Muscle of leg (tissue), 11 donors: ENCODE measurements around the gene HS3ST2. TPM values are rescaled to one million over a fixed set of nuclear protein-coding genes. Genes with fewer than 3 reads are reported as not detected.

Source experiments
- DNase-seq: peaks from one replicate; pipeline ENCODE4 v3.0.0; 2013
- H3K27ac ChIP-seq: one replicate; pipeline ENCODE4 v1.5.1; 2013; ENCODE audit warnings: mild to moderate bottlenecking, low read length, control low read depth
- H3K27me3 ChIP-seq: one replicate; pipeline ENCODE4 v1.6.1; 2013; ENCODE audit warnings: low read length; ENCODE audit not compliant: control insufficient read depth, insufficient read depth
- H3K36me3 ChIP-seq: one replicate; pipeline ENCODE4 v1.6.1; 2013; ENCODE audit warnings: low read length; ENCODE audit not compliant: control insufficient read depth, insufficient read depth
- H3K4me1 ChIP-seq: one replicate; pipeline ENCODE4 v1.6.1; 2013; ENCODE audit warnings: low read length; ENCODE audit not compliant: control insufficient read depth, insufficient read depth
- H3K4me3 ChIP-seq: one replicate; pipeline ENCODE4 v1.5.1; 2013; ENCODE audit warnings: low read length, control low read depth
- H3K9me3 ChIP-seq: replicated peaks from 2 replicates; pipeline ENCODE4 v1.6.1; 2013; ENCODE audit warnings: low read depth, low read length; ENCODE audit not compliant: control insufficient read depth
- WGBS: methylation state at CpG from one replicate; pipeline ENCODE4 v1.1.5; 2013; ENCODE audit warnings: missing lambda C conversion rate; ENCODE audit not compliant: insufficient coverage; 5-methylcytosine and 5-hydroxymethylcytosine counted together
- polyA plus RNA-seq, 8 donors: library from polyadenylated mRNA; unstranded; fragments of 120-200 nt; gene quantifications; one replicate each; pipeline versions ENCODE4 v1.2.1 to v1.2.3, GENCODE V29; 2013; ENCODE audit warnings: inconsistent platforms in 1 of 8, low replicate concordance in 1 of 8; ENCODE audit not compliant: insufficient read length in 8 of 8, insufficient read depth in 1 of 8
- total RNA-seq: library from RNA; stranded (reverse); fragments of 120-200 nt; gene quantifications from one replicate; pipeline ENCODE4 v1.2.4, GENCODE V29; 2013

HS3ST2 gene
- total and polyA plus RNA-seq, 9 donors, result 0.05 to 0.15 (median 0.05) TPM; not detected in 6

DNA sequence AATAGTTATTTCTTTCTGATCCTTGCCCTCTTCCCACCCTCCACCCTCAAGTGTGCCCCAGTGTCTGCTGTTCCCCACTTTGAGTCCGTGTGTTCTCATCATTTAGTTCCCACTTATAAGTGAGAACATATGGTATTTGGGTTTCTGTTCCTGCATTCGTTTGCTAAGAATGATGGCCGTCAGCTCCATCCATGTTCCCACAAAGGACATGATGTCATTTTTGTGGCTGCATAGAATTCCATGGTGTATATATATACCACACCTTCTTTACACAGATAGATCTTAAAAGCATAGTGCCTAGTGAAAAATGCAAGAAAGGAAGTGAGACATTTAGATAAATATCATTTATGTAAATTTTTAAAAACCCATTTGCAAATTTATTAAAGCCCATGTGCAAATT is 33.1 kb downstream of the HS3ST2 start:
- no peak for DNase-seq
- H3K36me3 ChIP-seq, result no peaks in the 10 kb centered on the region
- H3K27me3 ChIP-seq, result no peaks in the 10 kb centered on the region
- no peak overlapping the region for H3K4me3 ChIP-seq
- no peak overlapping the region for H3K27ac ChIP-seq
- no peaks in the 10 kb centered on the region for H3K4me1 ChIP-seq
- H3K9me3 ChIP-seq, result no peaks in the 10 kb centered on the region
- WGBS, result no CpG with 5 or more reads among the region's 3 CpGs

DNA sequence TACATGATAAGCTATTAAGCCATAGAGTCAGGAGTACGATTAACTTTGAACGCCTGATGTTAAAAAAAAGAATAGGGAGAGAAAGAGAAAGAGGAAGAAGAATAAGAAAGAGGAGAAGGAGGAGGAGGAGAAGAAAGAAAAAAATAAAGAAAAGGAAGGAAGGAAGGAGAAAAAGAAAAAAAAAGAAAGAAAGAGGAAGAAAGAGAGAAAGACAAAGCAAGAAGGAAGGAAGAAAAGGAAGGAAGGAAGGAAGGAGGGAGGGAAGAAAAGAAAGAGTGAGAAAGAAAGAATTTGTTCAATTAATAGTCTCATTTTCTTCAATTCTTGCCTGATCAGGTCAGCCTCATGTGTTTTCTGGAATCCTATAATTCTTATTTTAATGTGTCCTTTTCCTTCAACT is 33.7 kb downstream of the HS3ST2 start:
- no peak for DNase-seq
- Histone ChIP-seq H3K4me3 (no peak overlapping the region), H3K4me1 (no peaks in the 10 kb centered on the region), H3K27me3 (no peaks in the 10 kb centered on the region), H3K27ac (no peak overlapping the region), H3K9me3 (no peaks in the 10 kb centered on the region), H3K36me3 (no peaks in the 10 kb centered on the region)
- 100% methylated on average over 1 of the region's 2 CpGs for WGBS

DNA sequence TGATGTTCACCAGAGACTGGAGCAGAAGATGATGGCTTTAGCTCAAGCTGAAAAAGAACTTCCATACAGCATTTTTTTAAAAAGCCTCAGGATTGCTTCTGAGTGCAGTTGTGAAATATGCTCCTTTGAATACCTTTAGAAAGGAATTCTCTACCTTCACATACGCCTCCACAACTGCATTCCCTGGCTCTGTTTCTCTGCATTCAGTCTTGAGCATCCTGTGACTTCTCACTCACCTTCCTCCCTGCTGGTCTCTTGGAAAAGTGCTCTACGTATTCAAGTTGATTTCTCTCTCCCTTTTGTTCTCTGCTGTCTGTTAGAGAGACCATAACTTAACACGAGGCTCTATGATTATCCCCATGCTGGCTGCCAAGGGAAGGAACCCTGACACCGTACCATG is 34.5 kb downstream of the HS3ST2 start:
- Histone ChIP-seq H3K36me3 (no peaks in the 10 kb centered on the region), H3K9me3 (no peaks in the 10 kb centered on the region), H3K4me1 (no peaks in the 10 kb centered on the region), H3K4me3 (no peak overlapping the region), H3K27me3 (no peaks in the 10 kb centered on the region), H3K27ac (no peak overlapping the region)
- WGBS, result 17% methylated on average over 2 of the region's 4 CpGs
- DNase-seq, result no peak

GRCh38 chr16:22849517-22849916 is 35.6 kb downstream of the HS3ST2 start:
- no peak overlapping the region for H3K27ac ChIP-seq
- no peaks in the 10 kb centered on the region for H3K9me3 ChIP-seq
- H3K27me3 ChIP-seq, result no peaks in the 10 kb centered on the region
- no CpG with 5 or more reads among the region's 2 CpGs for WGBS
- H3K4me1 ChIP-seq, result no peaks in the 10 kb centered on the region
- H3K36me3 ChIP-seq, result no peaks in the 10 kb centered on the region
- no peak for DNase-seq
- H3K4me3 ChIP-seq, result no peak overlapping the region

DNA sequence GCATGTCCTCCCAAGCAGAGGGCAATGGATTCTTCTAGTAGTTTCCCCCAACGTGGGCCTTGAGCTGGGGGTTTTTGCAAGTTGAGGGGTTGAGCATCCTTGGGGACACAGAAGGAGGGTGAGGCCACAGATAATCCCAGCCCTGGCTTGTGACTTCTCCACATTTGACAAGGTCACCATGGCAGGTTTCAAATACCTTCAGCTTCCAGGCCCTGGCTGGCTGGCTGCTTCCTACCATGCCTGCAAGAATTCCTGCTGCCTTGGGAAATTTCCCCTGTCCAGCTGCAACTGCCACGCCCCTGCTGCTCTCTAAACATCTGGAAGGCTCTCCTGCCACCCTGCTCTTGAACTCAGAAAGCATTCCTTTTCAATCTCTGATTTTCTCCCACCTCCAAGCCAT is 41.3 kb downstream of the HS3ST2 start:
- Histone ChIP-seq H3K36me3 (no peaks in the 10 kb centered on the region), H3K9me3 (no peaks in the 10 kb centered on the region), H3K4me1 (no peaks in the 10 kb centered on the region), H3K4me3 (no peak overlapping the region), H3K27me3 (no peaks in the 10 kb centered on the region), H3K27ac (no peak overlapping the region)
- DNase-seq, result no peak
- 71% methylated on average over 1 of the region's 2 CpGs for WGBS

GRCh38 chr16:22857296-22858025 is 43.5 kb downstream of the HS3ST2 start:
- 42% methylated on average over 2 of the region's 12 CpGs for WGBS
- Histone ChIP-seq H3K27ac (no peak overlapping the region), H3K36me3 (no peaks in the 10 kb centered on the region), H3K4me3 (no peak overlapping the region), H3K9me3 (no peaks in the 10 kb centered on the region), H3K27me3 (no peaks in the 10 kb centered on the region), H3K4me1 (no peaks in the 10 kb centered on the region)
- peak; percentile 24 for DNase-seq

DNA sequence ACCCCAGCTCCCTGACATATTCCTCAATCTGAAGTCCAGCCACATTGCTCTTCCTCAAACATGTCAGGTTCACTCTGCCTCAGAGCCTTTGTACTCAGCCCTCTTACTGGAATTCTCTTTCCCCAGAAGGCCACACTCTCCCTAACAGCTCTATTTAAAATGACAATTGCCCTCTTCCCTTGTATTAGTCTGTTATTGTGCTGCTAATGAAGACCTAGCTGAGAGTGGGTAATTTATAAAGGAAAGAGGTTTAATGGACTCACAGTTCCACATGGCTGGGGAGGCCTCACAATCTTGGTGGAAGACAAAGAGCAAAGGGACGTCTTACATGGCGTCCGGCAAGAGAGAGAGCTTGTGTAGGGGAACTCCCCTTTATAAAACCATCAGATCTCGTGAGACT is 46.0 kb downstream of the HS3ST2 start:
- Histone ChIP-seq H3K9me3 (no peaks in the 10 kb centered on the region), H3K27ac (no peak overlapping the region), H3K4me1 (no peaks in the 10 kb centered on the region), H3K4me3 (no peak overlapping the region), H3K36me3 (no peaks in the 10 kb centered on the region), H3K27me3 (no peaks in the 10 kb centered on the region)
- no CpG with 5 or more reads among the region's 4 CpGs for WGBS
- DNase-seq, result no peak

- Histone ChIP-seq H3K4me1 (no peaks in the 10 kb centered on the region), H3K36me3 (no peaks in the 10 kb centered on the region), H3K9me3 (no peaks in the 10 kb centered on the region), H3K27ac (no peak overlapping the region), H3K27me3 (no peaks in the 10 kb centered on the region), H3K4me3 (no peak overlapping the region)
- no peak for DNase-seq
- WGBS, result 74% methylated on average over 3 of the region's 3 CpGs
Measured at GRCh38 chr16:22861580-22861979, 47.6 kb downstream of the HS3ST2 start.

GRCh38 chr16:22862046-22862445 is 48.1 kb downstream of the HS3ST2 start:
- DNase-seq, result no peak
- Histone ChIP-seq H3K4me3 (no peak overlapping the region), H3K27me3 (no peaks in the 10 kb centered on the region), H3K9me3 (no peaks in the 10 kb centered on the region), H3K4me1 (no peaks in the 10 kb centered on the region), H3K36me3 (no peaks in the 10 kb centered on the region), H3K27ac (no peak overlapping the region)

- H3K27me3 ChIP-seq, result no peaks in the 10 kb centered on the region
- H3K27ac ChIP-seq, result no peak overlapping the region
- no peaks in the 10 kb centered on the region for H3K9me3 ChIP-seq
- H3K36me3 ChIP-seq, result no peaks in the 10 kb centered on the region
- no peaks in the 10 kb centered on the region for H3K4me1 ChIP-seq
- H3K4me3 ChIP-seq, result no peak overlapping the region
- no peak for DNase-seq
Measured at GRCh38 chr16:22864375-22864774, 50.4 kb downstream of the HS3ST2 start.
